Uterus (tissue), 2 donors: ENCODE data around the gene SLCO3A1.

ENCODE experiments used
- POLR2A ChIP-seq, 2 donors: fragments of 450-650 bp; IDR thresholded peaks; one replicate each; pipeline ENCODE4 v1.6.1; 2016; ENCODE audit warnings: antibody characterized with exemption in 2 of 2, mild to moderate bottlenecking in 1 of 2, moderate library complexity in 1 of 2
- TF ChIP-seq, protein P1 (sequence below), 4 experiments: fragments of 200-600 bp in 2 of 4; fragments of 450-650 bp in 2 of 4; sonication (generic) in 2 of 4; IDR thresholded peaks; one replicate each; pipeline ENCODE4 v1.5.1; 2016 to 2019; ENCODE audit warnings: antibody characterized with exemption in 4 of 4, mild to moderate bottlenecking in 2 of 4, moderate library complexity in 1 of 4

DNA sequence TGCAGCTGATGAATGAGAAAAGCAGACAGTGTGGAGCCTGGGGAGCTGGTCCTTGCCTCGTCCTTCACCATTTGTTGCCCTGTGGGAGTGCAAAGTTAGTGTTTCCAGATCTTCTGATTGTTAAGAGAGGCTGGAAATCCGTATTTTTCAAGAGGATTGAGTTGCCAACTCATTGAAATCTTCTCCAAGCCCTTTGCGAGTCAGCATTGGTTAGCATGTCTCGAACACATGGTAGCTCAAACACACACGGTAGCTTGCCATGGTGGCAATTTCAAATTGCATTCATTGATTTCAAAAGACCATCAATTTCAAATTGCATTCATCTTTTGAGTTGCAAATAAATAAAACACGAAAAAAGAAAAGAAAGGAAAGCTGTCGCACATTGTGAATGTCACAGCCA lies 70.7 kb downstream of the SLCO3A1 start:
- TF ChIP-seq POLR2A (IDR thresholded peaks at IDR 0.05): no peak
- TF ChIP-seq, protein P1, sequence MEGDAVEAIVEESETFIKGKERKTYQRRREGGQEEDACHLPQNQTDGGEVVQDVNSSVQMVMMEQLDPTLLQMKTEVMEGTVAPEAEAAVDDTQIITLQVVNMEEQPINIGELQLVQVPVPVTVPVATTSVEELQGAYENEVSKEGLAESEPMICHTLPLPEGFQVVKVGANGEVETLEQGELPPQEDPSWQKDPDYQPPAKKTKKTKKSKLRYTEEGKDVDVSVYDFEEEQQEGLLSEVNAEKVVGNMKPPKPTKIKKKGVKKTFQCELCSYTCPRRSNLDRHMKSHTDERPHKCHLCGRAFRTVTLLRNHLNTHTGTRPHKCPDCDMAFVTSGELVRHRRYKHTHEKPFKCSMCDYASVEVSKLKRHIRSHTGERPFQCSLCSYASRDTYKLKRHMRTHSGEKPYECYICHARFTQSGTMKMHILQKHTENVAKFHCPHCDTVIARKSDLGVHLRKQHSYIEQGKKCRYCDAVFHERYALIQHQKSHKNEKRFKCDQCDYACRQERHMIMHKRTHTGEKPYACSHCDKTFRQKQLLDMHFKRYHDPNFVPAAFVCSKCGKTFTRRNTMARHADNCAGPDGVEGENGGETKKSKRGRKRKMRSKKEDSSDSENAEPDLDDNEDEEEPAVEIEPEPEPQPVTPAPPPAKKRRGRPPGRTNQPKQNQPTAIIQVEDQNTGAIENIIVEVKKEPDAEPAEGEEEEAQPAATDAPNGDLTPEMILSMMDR (IDR thresholded peaks at IDR 0.05): no peak
